Esophagus muscularis mucosa (tissue), 4 donors: ENCODE results near the gene TMC5. TPM values are rescaled to one million over a fixed set of nuclear protein-coding genes. Genes with fewer than 3 reads are reported as not detected.
A peak's percentile ranks its signal among the peaks of the same experiment; 100 is the strongest.
"Not testable (repeated sequence)": the region's sequence is repeated elsewhere in the genome, so short reads cannot be mapped to it uniquely, and the experiment has no call there.

Experiments
- DNase-seq: peaks from one replicate; pipeline ENCODE4 v3.0.0-alpha.2; 2017; ENCODE audit errors: extremely low spot score
- H3K27ac ChIP-seq, 4 donors: fragments of 200-600 bp; sonication (generic); replicated peaks in 1 of 4; 1 replicate in 3 of 4; 2 replicates in 1 of 4; pipeline ENCODE4 v1.5.1; 2016 to 2019; ENCODE audit warnings: mild to moderate bottlenecking in 1 of 4
- H3K27me3 ChIP-seq, 4 donors: fragments of 200-600 bp; sonication (generic); one replicate each; pipeline versions ENCODE4 v1.5.1 to v1.6.0; 2016 to 2019
- H3K36me3 ChIP-seq, 4 donors: fragments of 200-600 bp; sonication (generic); one replicate each; pipeline ENCODE4 v1.5.1; 2016 to 2019
- H3K4me1 ChIP-seq, 4 donors: fragments of 200-600 bp; sonication (generic); one replicate each; pipeline ENCODE4 v1.5.1; 2016 to 2019
- H3K4me3 ChIP-seq, 4 donors: fragments of 200-600 bp; sonication (generic); 1 replicate in 2 of 4; 2 replicates in 2 of 4; pipeline ENCODE4 v1.5.1; 2016 to 2019; ENCODE audit warnings: mild to moderate bottlenecking in 4 of 4, moderate library complexity in 1 of 4
- H3K9me3 ChIP-seq, 4 donors: fragments of 200-600 bp; sonication (generic); 1 replicate in 3 of 4; 2 replicates in 1 of 4; pipeline ENCODE4 v1.5.1; 2016 to 2019
- CTCF ChIP-seq, 3 experiments: fragments of 200-600 bp in 2 of 3; fragments of 450-650 bp in 1 of 3; sonication (generic) in 2 of 3; IDR thresholded peaks; one replicate each; pipeline ENCODE4 v1.5.1; 2017 to 2019; ENCODE audit warnings: antibody characterized with exemption in 3 of 3, mild to moderate bottlenecking in 2 of 3, moderate library complexity in 1 of 3
- EP300 ChIP-seq: sonication (generic); formaldehyde crosslinking; IDR thresholded peaks from one replicate; pipeline ENCODE4 v1.6.1; 2017; ENCODE audit warnings: antibody characterized with exemption
- POLR2A ChIP-seq: fragments of 450-650 bp; IDR thresholded peaks from one replicate; pipeline ENCODE4 v1.6.1; 2017; ENCODE audit warnings: antibody characterized with exemption, moderate library complexity, mild to moderate bottlenecking, low read depth
- POLR2AphosphoS5 ChIP-seq, 2 donors: sonication (generic); formaldehyde crosslinking; IDR thresholded peaks; one replicate each; pipeline ENCODE4 v1.6.1; 2017; ENCODE audit warnings: antibody characterized with exemption in 2 of 2
- WGBS: methylation state at CpG from one replicate; pipeline ENCODE4 v1.1.5; 2018; 5-methylcytosine and 5-hydroxymethylcytosine counted together
- intact Hi-C: fragments of 100-400 bp; cut with DNase I; formaldehyde crosslinking; loops from one replicate; pipeline ENCODE4 v1.15.1; 2023
- total RNA-seq, 4 donors: library from RNA; depleted of rRNA; stranded (reverse); fragments of >200 nt; gene quantifications; one replicate each; pipeline versions ENCODE4 v1.1.0 to v1.2.1, GENCODE V29; 2016

The TMC5 gene
- total RNA-seq, 4 donors from 2014 or later = under 0.01 to 0.42 (median 0.12) TPM

- peaks cover 0 to 25% (median 0%) of the 10 kb centered on the region in 4 donors for H3K27me3 ChIP-seq
- no peak overlapping the region for H3K27ac ChIP-seq
- H3K4me1 ChIP-seq = no peaks in the 10 kb centered on the region
- no peaks in the 10 kb centered on the region for H3K36me3 ChIP-seq
- intact Hi-C loops = no loop called here
- DNase-seq = no peak
- H3K4me3 ChIP-seq = no peak overlapping the region
- H3K9me3 ChIP-seq = peaks cover 0 to 30% (median 20%) of the 10 kb centered on the region in 4 donors
- TF ChIP-seq POLR2AphosphoS5 (IDR thresholded peaks at IDR 0.05) = no peak
- TF ChIP-seq CTCF (IDR thresholded peaks at IDR 0.05) = no peak
- no peak for TF ChIP-seq EP300
- no peak for TF ChIP-seq POLR2A
- WGBS = 70% methylated on average over 7 of the region's 7 CpGs
These were observed 17.0 kb upstream of the TMC5 start for GRCh38 chr16:19400711-19401110.

- 62% methylated on average over 5 of the region's 5 CpGs for WGBS
- intact Hi-C loops = no loop called here
- TF ChIP-seq POLR2A = no peak
- TF ChIP-seq EP300 = no peak
- TF ChIP-seq CTCF (IDR thresholded peaks at IDR 0.05) = no peak
- TF ChIP-seq POLR2AphosphoS5 (IDR thresholded peaks at IDR 0.05) = no peak
- no peak overlapping the region for H3K4me3 ChIP-seq
- H3K36me3 ChIP-seq = no peaks in the 10 kb centered on the region
- peaks cover 0 to 53% (median 18%) of the 10 kb centered on the region in 4 donors for H3K27me3 ChIP-seq
- peaks cover 6 to 12% (median 10%) of the 10 kb centered on the region in 4 donors for H3K4me1 ChIP-seq
- DNase-seq = no peak
- H3K9me3 ChIP-seq = peaks cover 0 to 18% (median 12%) of the 10 kb centered on the region in 4 donors
- no peak overlapping the region for H3K27ac ChIP-seq
These were observed 10.7 kb upstream of the TMC5 start for GRCh38 chr16:19406891-19407491.

GRCh38 chr16:19410435-19411171 lies 7.1 kb upstream of the TMC5 start:
- Histone ChIP-seq H3K36me3 (no peaks in the 10 kb centered on the region), H3K9me3 (peaks cover 0 to 9% (median 6%) of the 10 kb centered on the region in 4 donors), H3K4me3 (peak overlapping the region; percentile 36 to 52 (median 40)), H3K27ac (no peak overlapping the region), H3K4me1 (peaks cover 6 to 12% (median 10%) of the 10 kb centered on the region in 4 donors), H3K27me3 (peaks cover 0 to 71% (median 20%) of the 10 kb centered on the region in 4 donors)
- intact Hi-C loops = no loop called here
- 10% methylated on average over 26 of the region's 58 CpGs for WGBS
- DNase-seq = no peak
- TF ChIP-seq CTCF (IDR thresholded peaks at IDR 0.05) (peak in 1 of 3 experiments; percentile 28), POLR2A (no peak)

GRCh38 chr16:19411298-19411697 lies 6.4 kb upstream of the TMC5 start:
- peaks cover 0 to 9% (median 6%) of the 10 kb centered on the region in 4 donors for H3K9me3 ChIP-seq
- WGBS = 69% methylated on average over 3 of the region's 3 CpGs
- no peaks in the 10 kb centered on the region for H3K36me3 ChIP-seq
- no peak for DNase-seq
- TF ChIP-seq CTCF (IDR thresholded peaks at IDR 0.05) (no peak), POLR2AphosphoS5 (IDR thresholded peaks at IDR 0.05) (no peak), EP300 (no peak), POLR2A (no peak)
- intact Hi-C loops = no loop called here
- peaks cover 0 to 76% (median 20%) of the 10 kb centered on the region in 4 donors for H3K27me3 ChIP-seq
- H3K4me3 ChIP-seq = peak overlapping the region in 2 of 4 donors; percentile 37 to 43
- peaks cover 6 to 12% (median 10%) of the 10 kb centered on the region in 4 donors for H3K4me1 ChIP-seq
- H3K27ac ChIP-seq = no peak overlapping the region

GRCh38 chr16:19412055-19412454 lies 5.6 kb upstream of the TMC5 start:
- H3K36me3 ChIP-seq, H3K9me3 ChIP-seq, DNase-seq, intact Hi-C loops, H3K4me3 ChIP-seq, H3K27ac ChIP-seq: not testable (repeated sequence)
- WGBS = 91% methylated on average over 7 of the region's 7 CpGs
- H3K4me1 ChIP-seq = peaks cover 6 to 12% (median 10%) of the 10 kb centered on the region in 4 donors
- peaks cover 0 to 84% (median 20%) of the 10 kb centered on the region in 4 donors for H3K27me3 ChIP-seq
